Spleen (tissue), 7 donors: ENCODE results near the gene BCL11B.

Source experiments
- POLR2A ChIP-seq, 3 donors: fragments of 450-650 bp; IDR thresholded peaks; one replicate each; pipeline ENCODE4 v1.5.1; 2017; ENCODE audit warnings: antibody characterized with exemption in 3 of 3, mild to moderate bottlenecking in 1 of 3
- POLR2AphosphoS5 ChIP-seq, 3 donors: sonication (generic); formaldehyde crosslinking; IDR thresholded peaks; one replicate each; pipeline ENCODE4 v1.5.1; 2017; ENCODE audit warnings: antibody characterized with exemption in 3 of 3
- TF ChIP-seq, protein P1 (sequence below), 11 experiments: fragments of 200-600 bp in 7 of 11; fragments of 450-650 bp in 4 of 11; sonication (generic) in 4 of 11; IDR thresholded peaks in 8 of 11; conservative IDR thresholded peaks in 3 of 11; 1 replicate in 7 of 11; 2 replicates in 4 of 11; pipeline versions ENCODE4 v1.4.0 to v1.8.0; 2016 to 2021; ENCODE audit warnings: antibody characterized with exemption in 11 of 11, inconsistent platforms in 4 of 11, mild to moderate bottlenecking in 1 of 11
- donor health status: DM: no; HTN: no; CAD: no; lungs with moderate emphysema.
- donor health status: DM: no; HTN: no; CAD: no.
- donor health status: DM: no; HTN: no; CAD: no.

DNA sequence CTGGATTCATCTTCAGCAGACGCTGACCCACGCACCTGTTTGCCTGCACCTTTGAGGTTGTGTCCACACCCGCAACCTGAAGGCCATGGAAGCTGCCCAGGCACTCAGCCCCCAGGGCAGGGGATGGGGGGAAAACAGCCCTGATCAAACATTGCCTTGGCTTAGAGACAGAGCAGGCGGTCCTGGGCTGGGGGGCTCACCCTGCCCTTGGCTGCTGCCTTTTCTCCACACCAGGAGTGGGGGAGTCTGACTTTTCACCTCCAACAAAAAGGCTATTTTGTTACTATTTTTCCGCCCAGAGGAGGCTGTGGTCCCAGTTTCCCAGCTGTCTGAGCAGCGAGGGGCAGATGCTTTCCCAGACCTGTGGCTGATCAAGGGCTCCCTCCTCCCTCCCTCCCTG, 24.2 kb downstream of the BCL11B start:
- TF ChIP-seq, protein P1, sequence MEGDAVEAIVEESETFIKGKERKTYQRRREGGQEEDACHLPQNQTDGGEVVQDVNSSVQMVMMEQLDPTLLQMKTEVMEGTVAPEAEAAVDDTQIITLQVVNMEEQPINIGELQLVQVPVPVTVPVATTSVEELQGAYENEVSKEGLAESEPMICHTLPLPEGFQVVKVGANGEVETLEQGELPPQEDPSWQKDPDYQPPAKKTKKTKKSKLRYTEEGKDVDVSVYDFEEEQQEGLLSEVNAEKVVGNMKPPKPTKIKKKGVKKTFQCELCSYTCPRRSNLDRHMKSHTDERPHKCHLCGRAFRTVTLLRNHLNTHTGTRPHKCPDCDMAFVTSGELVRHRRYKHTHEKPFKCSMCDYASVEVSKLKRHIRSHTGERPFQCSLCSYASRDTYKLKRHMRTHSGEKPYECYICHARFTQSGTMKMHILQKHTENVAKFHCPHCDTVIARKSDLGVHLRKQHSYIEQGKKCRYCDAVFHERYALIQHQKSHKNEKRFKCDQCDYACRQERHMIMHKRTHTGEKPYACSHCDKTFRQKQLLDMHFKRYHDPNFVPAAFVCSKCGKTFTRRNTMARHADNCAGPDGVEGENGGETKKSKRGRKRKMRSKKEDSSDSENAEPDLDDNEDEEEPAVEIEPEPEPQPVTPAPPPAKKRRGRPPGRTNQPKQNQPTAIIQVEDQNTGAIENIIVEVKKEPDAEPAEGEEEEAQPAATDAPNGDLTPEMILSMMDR (IDR thresholded peaks at IDR 0.05 in 8 of 11, conservative IDR thresholded peaks at IDR 0.05 in 3 of 11) = no peak
- TF ChIP-seq POLR2A (IDR thresholded peaks at IDR 0.05) = no peak
- TF ChIP-seq POLR2AphosphoS5 (IDR thresholded peaks at IDR 0.05) = no peak
